Measurements from ENCODE around the gene REXO1. TPM values are rescaled to one million over a fixed set of nuclear protein-coding genes. Genes with fewer than 3 reads are reported as not detected.

REXO1 gene
- total RNA-seq, 2 experiments from 2014 or later, result 53.1 to 54.2 TPM

DNA sequence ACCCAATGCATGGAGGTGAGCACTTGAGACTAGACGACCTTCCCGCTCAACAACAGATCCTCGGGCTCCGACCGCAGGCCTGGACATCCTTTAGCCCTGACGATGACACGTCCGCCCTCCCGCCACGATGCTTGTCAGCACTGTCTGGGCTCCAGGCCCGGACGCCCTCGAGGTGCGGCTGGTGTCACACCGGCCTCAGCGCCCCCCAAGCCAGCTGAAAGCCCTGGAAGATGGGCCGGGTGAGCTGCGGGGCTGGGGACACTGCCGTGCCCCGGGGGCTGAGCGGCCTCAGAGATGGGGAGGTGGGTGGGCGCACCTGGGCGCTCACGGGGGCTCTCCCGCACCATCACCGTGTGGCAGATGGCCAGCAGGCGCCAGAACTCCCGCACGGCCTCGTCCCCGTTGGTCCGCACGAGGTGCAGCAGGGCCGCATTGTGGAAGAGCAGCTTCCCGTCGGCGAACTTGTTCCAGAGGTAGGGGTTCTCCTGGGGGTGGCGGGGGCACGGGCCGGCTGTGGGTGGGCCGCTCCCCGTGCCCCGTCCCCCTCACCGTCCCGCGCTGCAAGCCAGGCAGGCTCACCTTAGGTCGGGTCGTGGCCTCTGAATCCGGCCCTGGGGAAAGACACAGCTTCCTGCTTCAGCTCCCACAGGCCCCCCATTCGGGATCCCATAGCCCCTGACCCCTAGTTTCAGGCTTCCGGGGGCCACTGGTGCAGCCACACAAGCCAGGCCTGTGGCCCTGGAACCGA lies 51.7 kb downstream of the REXO1 start:
- no peak for DNase-seq
- no peak overlapping the region for H3K4me3 Mint-ChIP-seq
- H3K4me1 Mint-ChIP-seq, result no peaks in the 10 kb centered on the region
- H3K27ac Mint-ChIP-seq, result no peak overlapping the region
- H3K36me3 Mint-ChIP-seq, result no peaks in the 10 kb centered on the region
- H3K9me3 Mint-ChIP-seq, result no peaks in the 10 kb centered on the region
- peaks cover 29% of the 10 kb centered on the region for H3K27me3 Mint-ChIP-seq

DNA sequence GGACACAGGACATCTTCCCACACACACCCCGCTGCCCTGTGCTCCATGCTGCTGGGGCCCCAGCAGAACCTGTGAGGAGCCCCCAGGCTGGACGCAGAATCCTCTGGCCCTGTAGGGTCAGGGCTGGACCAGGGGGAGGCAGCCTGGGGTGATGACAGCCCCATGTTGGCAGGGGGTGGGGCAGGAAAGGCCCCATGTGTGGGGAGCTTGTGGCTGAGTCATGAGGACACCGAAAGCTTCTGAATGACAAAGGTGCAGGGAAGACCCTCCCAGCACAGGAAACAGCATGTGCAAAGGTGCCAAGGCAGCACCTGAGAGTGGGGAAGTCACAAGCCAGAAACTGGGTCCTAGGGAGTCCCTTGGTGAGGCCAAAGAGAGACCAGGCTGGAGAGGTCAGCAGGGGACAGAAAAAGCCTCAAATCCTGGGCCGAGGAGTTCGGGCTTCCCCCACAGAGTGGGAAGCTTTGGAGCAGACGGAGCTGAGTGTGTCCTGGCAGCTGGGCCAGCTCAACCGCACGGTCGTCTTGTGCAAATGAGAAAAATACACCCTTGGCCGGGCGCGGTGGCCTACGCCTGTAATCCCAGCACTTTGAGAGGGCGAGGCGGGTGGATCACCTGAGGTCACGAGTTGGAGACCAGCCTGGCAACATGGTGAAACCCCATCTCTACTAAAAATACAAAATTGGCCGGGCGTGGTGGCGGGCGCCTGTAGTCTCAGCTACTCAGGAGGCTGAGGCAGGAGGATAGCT lies 53.7 kb downstream of the REXO1 start:
- Mint-ChIP-seq H3K27ac (no peak overlapping the region), H3K4me3 (no peak overlapping the region), H3K4me1 (no peaks in the 10 kb centered on the region), H3K9me3 (no peaks in the 10 kb centered on the region), H3K36me3 (no peaks in the 10 kb centered on the region), H3K27me3 (peaks cover 39% of the 10 kb centered on the region)
- no peak for DNase-seq

DNA sequence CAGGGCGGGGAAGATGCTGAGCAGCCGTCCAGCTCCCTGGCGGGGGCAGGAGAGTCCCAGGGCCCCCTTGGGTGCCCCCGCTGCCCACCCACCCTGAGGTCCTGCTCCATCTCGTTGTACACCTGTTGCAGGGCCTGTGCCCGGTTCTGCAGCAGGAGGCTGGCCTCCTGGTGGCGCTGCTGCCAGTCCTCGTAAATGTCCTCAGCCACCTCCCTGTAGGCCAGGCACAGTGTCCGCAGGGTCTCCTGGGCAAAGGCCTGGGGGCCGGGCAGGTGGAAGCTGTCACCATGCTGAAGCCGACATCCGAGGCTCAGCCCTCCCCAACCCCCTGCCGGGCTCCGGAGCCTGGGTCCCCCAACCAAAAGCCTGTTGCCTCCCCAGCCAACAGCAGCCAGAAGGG lies 56.4 kb downstream of the REXO1 start:
- Mint-ChIP-seq H3K27me3 (peaks cover 52% of the 10 kb centered on the region), H3K27ac (no peak overlapping the region), H3K4me1 (no peaks in the 10 kb centered on the region), H3K4me3 (no peak overlapping the region), H3K9me3 (no peaks in the 10 kb centered on the region), H3K36me3 (no peaks in the 10 kb centered on the region)
- DNase-seq, result no peak

DNA sequence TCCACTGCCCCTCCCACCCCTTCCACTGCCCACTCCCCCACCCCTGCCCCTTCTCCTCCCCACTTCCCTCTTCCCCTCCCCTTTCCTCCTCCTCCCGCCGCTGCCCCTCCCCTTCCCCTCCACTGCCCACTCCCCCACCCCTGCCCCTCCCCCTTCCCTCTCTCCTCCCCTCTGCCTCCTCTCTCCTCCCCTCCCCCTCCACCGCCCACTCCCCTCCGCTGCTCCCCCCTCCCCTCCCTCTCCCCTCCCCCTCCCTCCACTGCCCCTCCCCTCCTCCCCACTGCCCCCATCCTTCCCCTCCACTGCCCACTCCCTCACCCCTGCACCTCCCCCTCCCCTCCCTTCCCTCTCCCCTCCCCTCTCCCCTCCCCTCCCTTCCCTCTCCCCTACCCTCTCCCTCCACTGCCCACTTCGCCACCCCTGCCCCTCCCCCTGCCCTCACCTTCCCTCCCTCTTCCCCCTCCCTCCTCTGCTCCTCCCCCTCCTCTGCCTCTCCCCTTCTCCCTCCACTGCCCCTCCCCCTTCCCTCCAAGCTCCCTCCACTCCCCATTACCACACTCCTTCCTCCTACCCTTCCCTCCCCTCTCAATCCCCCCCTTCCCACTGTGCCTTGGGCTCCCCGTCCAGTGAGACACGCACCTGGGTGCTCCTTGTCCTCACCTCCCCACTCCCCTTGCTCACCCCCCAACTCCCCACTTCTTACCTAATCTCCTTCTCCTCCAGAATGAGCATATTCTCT lies 58.1 kb downstream of the REXO1 start:
- H3K27me3 Mint-ChIP-seq, result peaks cover 44% of the 10 kb centered on the region
- H3K4me3 Mint-ChIP-seq, result no peak overlapping the region
- DNase-seq, result no peak
- no peaks in the 10 kb centered on the region for H3K9me3 Mint-ChIP-seq
- H3K4me1 Mint-ChIP-seq, result no peaks in the 10 kb centered on the region
- no peak overlapping the region for H3K27ac Mint-ChIP-seq
- no peaks in the 10 kb centered on the region for H3K36me3 Mint-ChIP-seq

DNA sequence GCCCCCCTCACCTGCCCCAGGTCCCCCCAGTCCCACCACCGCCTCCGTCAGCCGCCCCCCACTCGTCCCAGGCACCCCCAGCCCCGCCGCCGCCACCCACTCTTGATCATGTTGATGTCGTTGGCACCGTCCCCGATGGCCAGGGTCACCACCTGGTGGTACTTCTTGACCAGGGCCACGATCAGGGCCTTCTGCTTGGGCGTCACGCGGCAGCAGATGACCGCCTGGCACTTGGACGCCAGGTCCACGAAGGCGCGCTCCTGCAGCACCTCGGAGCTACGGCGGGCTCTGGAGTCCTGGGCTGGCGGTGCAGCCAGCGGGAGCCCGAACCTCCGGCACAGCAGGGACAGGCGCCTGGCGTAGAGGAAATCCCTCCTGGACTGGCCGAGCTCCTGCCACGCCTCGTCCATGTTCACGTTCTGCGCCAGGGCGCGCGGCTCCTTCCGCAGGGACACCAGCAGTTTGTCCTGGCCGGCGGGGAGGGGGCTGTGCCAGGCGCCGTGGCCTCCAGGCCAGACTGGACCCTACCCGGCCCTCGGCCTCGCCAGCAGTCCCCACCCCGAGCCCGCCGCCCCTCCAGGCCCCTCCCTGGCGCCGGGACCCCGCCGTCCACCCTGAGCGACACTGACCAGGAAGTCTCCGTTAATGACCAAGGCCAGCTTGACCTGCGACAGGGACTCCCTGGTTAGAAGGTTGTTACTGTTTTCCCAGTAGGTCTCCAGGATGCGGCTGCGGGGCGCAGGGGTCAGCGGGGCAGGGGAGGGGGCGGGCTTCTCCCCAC lies 58.8 kb downstream of the REXO1 start:
- no peak overlapping the region for H3K27ac Mint-ChIP-seq
- no peak for DNase-seq
- no peaks in the 10 kb centered on the region for H3K36me3 Mint-ChIP-seq
- no peaks in the 10 kb centered on the region for H3K4me1 Mint-ChIP-seq
- H3K9me3 Mint-ChIP-seq, result no peaks in the 10 kb centered on the region
- peaks cover 39% of the 10 kb centered on the region for H3K27me3 Mint-ChIP-seq
- no peak overlapping the region for H3K4me3 Mint-ChIP-seq

DNA sequence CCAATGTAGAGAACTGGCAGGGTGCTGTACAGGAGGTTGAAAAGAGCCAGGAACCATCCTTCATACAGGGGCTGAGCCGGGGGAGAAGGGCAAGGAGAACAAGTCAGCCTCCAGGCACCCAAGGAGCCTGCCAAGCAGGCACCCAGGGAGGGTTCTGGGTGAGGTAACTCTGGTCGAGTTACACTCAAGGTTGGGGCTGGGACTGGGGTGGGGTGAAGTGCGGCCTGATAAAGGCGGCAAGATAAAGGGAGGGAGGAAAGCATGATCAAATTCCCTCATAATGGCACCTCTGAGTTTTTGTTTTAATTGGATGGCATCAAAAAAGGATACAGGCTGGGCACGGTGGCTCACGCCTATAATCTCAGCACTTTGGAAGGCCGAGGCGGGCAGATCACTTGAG lies 61.2 kb downstream of the REXO1 start:
- Mint-ChIP-seq H3K27me3 (peaks cover 50% of the 10 kb centered on the region), H3K27ac (no peak overlapping the region), H3K4me1 (no peaks in the 10 kb centered on the region), H3K36me3 (no peaks in the 10 kb centered on the region), H3K9me3 (no peaks in the 10 kb centered on the region), H3K4me3 (no peak overlapping the region)
- DNase-seq, result no peak

DNA sequence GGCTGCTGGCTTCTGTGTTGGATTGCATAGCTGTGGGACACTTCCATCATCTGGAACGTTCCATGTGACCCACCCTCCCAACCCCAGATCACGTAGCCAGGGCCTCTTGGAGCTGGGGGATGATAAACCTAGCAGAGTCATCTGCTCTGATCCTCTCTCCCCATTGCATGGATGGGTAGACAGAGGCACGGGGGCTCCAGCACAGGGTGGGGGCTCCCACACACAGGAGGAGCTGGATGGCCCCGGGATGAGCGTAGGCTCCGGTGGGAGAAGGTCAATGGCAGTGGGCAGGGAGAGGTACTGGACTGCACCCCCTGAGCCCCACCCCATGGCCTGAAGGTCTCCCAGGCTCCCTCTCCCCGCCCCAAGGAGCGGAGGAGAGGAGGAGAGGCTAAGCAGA lies 61.6 kb downstream of the REXO1 start:
- Mint-ChIP-seq H3K4me3 (no peak overlapping the region), H3K4me1 (no peaks in the 10 kb centered on the region), H3K9me3 (no peaks in the 10 kb centered on the region), H3K36me3 (no peaks in the 10 kb centered on the region), H3K27ac (no peak overlapping the region), H3K27me3 (peaks cover 53% of the 10 kb centered on the region)
- DNase-seq, result no peak

DNA sequence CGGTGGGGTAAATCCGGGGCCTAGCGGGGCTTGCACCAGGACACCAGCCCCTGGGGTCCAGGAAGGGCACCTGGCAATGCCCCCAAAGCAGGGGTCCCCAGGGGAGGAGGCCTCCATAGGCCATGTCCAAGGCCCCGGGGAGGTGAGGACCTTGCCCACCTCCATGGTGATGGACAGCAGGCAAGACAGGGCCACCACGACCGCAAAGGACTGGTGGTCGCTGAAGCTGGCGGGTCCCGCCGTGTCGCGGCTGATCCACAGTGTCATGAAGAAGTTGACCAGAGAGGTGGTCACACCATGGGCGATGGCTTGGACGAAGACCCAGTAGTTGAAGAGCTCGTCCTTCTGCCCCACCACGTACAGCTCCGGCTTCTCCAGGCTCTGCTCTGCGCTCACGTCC lies 63.0 kb downstream of the REXO1 start:
- Mint-ChIP-seq H3K36me3 (no peaks in the 10 kb centered on the region), H3K27ac (no peak overlapping the region), H3K4me1 (no peaks in the 10 kb centered on the region), H3K4me3 (no peak overlapping the region), H3K9me3 (no peaks in the 10 kb centered on the region), H3K27me3 (peaks cover 55% of the 10 kb centered on the region)
- DNase-seq, result no peak

DNA sequence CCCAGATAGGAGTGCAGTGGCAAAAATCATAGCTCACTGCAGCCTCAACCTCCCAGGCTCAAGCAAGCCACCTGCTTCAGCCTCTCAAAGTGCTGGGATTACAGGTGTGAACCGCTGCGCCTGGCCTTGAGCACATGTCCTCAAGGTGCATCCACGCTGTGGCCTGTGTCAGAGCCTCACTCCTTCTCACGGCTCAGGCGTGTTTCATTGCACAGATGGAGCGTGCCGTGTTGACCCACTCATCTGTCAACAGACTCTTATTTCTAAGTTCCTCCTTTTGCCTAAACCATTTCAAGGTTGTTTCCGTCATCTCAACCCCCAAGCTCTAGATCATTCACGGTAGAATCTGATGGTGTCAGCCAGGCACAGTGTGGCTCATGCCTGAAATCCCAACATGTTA lies 64.4 kb downstream of the REXO1 start:
- Mint-ChIP-seq H3K27ac (no peak overlapping the region), H3K27me3 (peaks cover 63% of the 10 kb centered on the region), H3K4me1 (no peaks in the 10 kb centered on the region), H3K4me3 (no peak overlapping the region), H3K9me3 (no peaks in the 10 kb centered on the region), H3K36me3 (no peaks in the 10 kb centered on the region)
- DNase-seq, result no peak

DNA sequence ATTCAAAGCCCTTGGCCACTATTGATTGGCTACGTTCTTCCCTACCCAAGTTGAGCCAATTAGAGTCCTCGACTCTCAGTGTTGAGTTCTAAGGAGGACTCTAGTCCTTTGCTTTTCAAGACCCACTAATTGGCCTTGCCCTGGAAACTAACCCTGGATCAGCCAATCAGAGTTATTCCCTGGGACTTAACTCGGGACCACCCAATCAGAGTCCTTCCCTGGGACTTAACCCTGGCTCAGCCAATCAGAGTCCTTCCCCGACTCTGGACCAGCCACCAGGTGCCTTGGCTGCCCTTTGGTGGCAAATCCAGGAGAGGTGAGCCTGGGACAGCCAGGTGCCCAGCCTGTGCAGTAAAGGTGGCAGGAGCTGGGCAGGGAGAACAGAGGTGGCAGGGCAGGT lies 64.9 kb downstream of the REXO1 start:
- Mint-ChIP-seq H3K27ac (no peak overlapping the region), H3K27me3 (peaks cover 63% of the 10 kb centered on the region), H3K9me3 (no peaks in the 10 kb centered on the region), H3K4me1 (no peaks in the 10 kb centered on the region), H3K36me3 (no peaks in the 10 kb centered on the region), H3K4me3 (no peak overlapping the region)
- no peak for DNase-seq

DNA sequence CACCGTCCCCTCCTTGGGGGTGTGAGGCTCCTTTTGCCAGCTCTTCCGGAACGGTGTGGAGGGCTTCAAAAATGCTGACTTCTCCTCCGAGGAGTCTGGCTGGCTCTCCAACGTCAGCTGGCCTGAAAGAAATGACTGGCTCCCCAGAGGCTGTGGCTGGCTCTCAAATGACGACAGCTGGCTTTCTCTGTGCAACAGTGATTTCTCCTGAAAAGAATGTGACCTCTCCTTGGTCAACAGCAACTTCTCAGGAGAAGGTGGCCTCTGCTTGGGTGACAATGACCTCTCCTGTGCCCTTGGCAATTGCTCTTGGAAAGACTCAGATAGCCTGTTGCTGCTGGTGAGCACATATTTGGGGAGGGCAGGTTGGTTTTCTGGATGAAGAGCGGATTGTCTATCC lies 65.8 kb downstream of the REXO1 start:
- Mint-ChIP-seq H3K27ac (no peak overlapping the region), H3K9me3 (no peaks in the 10 kb centered on the region), H3K27me3 (peaks cover 66% of the 10 kb centered on the region), H3K4me1 (no peaks in the 10 kb centered on the region), H3K36me3 (no peaks in the 10 kb centered on the region), H3K4me3 (no peak overlapping the region)
- no peak for DNase-seq

DNA sequence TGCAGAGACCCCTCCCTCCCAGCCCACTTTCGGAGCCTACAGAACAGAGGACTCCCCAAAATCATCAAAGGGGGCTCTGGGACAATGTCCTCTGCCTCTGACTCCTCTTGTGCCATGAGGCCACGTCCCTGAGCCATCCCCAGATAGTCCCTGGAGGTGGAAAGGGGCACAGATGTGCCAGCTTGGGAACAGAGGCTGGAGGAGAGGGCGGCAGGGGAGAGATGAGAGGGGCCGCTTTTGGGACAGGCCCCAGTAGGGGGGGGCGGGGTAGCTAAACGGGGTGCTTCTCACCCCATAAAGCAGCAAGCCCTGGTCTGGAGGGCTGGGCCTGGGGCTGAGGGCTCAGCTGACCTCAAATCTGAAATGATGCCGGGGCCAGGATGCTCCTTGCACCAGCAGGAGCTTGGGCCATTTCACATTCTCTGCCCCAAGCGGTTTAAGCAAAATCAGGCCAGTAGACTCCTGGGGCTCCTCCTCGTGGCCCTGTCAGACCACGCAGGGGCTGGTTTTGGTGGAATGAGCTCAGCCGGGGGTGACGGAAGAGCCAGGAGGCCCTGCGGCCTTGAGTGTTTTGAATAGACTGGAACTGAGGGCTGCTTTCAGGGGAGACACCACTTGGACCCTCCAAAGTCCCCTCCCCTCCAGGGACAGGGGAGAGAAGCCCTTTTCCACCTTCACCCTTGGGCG lies 67.9 kb downstream of the REXO1 start:
- H3K36me3 Mint-ChIP-seq, result no peaks in the 10 kb centered on the region
- peaks cover 79% of the 10 kb centered on the region for H3K27me3 Mint-ChIP-seq

DNA sequence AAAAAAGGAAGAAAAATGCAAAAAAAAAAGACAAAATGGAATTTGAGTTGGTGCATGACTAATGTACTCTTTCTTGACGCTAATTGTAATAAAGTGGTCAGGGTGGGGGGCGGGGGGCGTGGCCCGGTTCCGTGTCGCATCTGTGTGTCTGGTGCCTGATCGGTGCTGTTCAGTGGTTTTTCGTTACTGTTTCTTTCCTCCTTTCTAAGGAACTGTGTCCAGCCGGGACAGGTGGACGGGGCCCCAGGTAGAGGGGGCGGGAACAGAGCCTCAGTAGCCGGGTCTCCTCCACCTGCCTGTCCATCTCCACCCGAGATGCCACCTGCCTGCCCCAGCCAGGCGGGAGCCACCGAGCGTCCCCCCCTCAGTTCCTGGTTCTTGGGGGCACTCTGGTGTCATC lies 68.7 kb downstream of the REXO1 start:
- H3K4me3 Mint-ChIP-seq, result no peak overlapping the region
- DNase-seq, result no peak
- H3K27ac Mint-ChIP-seq, result no peak overlapping the region
- H3K27me3 Mint-ChIP-seq, result peaks cover 85% of the 10 kb centered on the region
- peaks cover 2% of the 10 kb centered on the region for H3K9me3 Mint-ChIP-seq
- H3K36me3 Mint-ChIP-seq, result no peaks in the 10 kb centered on the region
- no peaks in the 10 kb centered on the region for H3K4me1 Mint-ChIP-seq

More for the DNA sequence above, 67.9 kb downstream of the REXO1 start:
- Mint-ChIP-seq H3K4me3 (no peak overlapping the region), H3K4me1 (no peaks in the 10 kb centered on the region), H3K27ac (no peak overlapping the region), H3K9me3 (no peaks in the 10 kb centered on the region)
- DNase-seq, result no peak

DNA sequence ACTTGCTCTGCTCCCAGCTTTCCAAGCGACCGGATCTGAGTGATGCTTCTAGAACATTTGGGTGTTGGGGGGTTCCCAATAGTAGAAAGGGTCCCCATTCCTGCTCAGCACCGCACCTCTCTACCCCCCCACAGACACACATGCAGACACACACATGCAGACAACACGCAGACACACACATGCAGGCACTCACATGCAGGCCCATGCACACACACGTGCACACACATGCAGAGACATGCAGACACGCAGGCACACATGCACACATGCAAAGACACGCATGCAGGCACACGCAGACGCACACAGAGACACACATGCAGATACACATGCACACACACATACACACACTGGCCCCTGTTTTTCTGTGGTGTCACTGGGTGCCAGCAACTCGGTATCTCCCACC lies 71.1 kb downstream of the REXO1 start:
- Mint-ChIP-seq H3K36me3 (peaks cover 1% of the 10 kb centered on the region), H3K4me3 (no peak overlapping the region), H3K9me3 (peaks cover 4% of the 10 kb centered on the region), H3K4me1 (no peaks in the 10 kb centered on the region), H3K27me3 (peaks cover 92% of the 10 kb centered on the region), H3K27ac (no peak overlapping the region)
- DNase-seq, result no peak
